Fibroblast of lung (primary cell): ENCODE measurements around the gene ATP6V1A. TPM values are rescaled to one million over a fixed set of nuclear protein-coding genes. Genes with fewer than 3 reads are reported as not detected.

Source experiments
- DNase-seq, 2 donors: peaks; one replicate each; pipeline versions ENCODE4 v3.0.0 to v3.0.0-alpha.2; 2010; ENCODE audit warnings: low read depth in 2 of 2
- H2AFZ ChIP-seq: 2 replicates; pipeline ENCODE4 v1.5.1; 2012; ENCODE audit warnings: low read length, control low read depth, inconsistent platforms
- H3K27ac ChIP-seq: 2 replicates; pipeline ENCODE4 v1.5.1; 2011; ENCODE audit warnings: low read length, control low read depth; ENCODE audit not compliant: insufficient read depth
- H3K27me3 ChIP-seq: 2 replicates; pipeline ENCODE4 v1.5.1; 2011; ENCODE audit warnings: mild to moderate bottlenecking, low read length; ENCODE audit not compliant: control insufficient read depth, insufficient read depth
- H3K36me3 ChIP-seq: 2 replicates; pipeline ENCODE4 v1.5.1; 2011; ENCODE audit warnings: low read length; ENCODE audit not compliant: control insufficient read depth, insufficient read depth
- H3K4me1 ChIP-seq: 2 replicates; pipeline ENCODE4 v1.5.1; 2011; ENCODE audit warnings: low read length; ENCODE audit not compliant: control insufficient read depth, insufficient read depth; ENCODE audit errors: extremely low read depth
- H3K4me2 ChIP-seq: 2 replicates; pipeline ENCODE4 v1.5.1; 2011; ENCODE audit warnings: low read length, control low read depth; ENCODE audit not compliant: insufficient read depth; ENCODE audit errors: extremely low read depth
- H3K4me3 ChIP-seq, 4 experiments: fragments of 200-600 bp in 1 of 4; sonication (generic) in 1 of 4; replicated peaks in 1 of 4; 2 replicates each; pipeline ENCODE4 v1.5.1; 2011 to 2016; ENCODE audit warnings: low read length in 4 of 4, low read depth in 3 of 4, mild to moderate bottlenecking in 3 of 4, control low read depth in 2 of 4, inconsistent platforms in 1 of 4, mixed read lengths in 1 of 4; ENCODE audit not compliant: insufficient read depth in 1 of 4; ENCODE audit errors: control extremely low read depth in 1 of 4
- H3K79me2 ChIP-seq: 2 replicates; pipeline ENCODE4 v1.5.1; 2012; ENCODE audit warnings: mild to moderate bottlenecking, low read length, inconsistent platforms; ENCODE audit not compliant: control insufficient read depth, insufficient read depth
- H3K9ac ChIP-seq: 2 replicates; pipeline ENCODE4 v1.5.1; 2011; ENCODE audit warnings: mild to moderate bottlenecking, low read length, control low read depth; ENCODE audit not compliant: insufficient read depth
- H3K9me3 ChIP-seq: 2 replicates; pipeline ENCODE4 v1.5.1; 2012; ENCODE audit warnings: low read depth, low read length; ENCODE audit not compliant: control insufficient read depth, insufficient read depth
- H4K20me1 ChIP-seq: 2 replicates; pipeline ENCODE4 v1.5.1; 2011; ENCODE audit warnings: low read length; ENCODE audit not compliant: control insufficient read depth, insufficient read depth; ENCODE audit errors: extremely low read depth
- EZH2 ChIP-seq: IDR thresholded peaks from 2 replicates; pipeline ENCODE4 v1.5.1; 2012; ENCODE audit warnings: low read length, control low read depth, mild to moderate bottlenecking; ENCODE audit errors: missing control alignments
- polyA plus RNA-seq, 2 donors: library from polyadenylated mRNA; depleted of rRNA in 1 of 2; stranded (reverse) in 1 of 2; unstranded in 1 of 2; fragments of >200 nt; gene quantifications; 2 replicates each; pipeline ENCODE4 v1.2.1, GENCODE V29; 2011 to 2012; ENCODE audit warnings: missing spikeins in 1 of 2
- total RNA-seq: library from RNA; depleted of rRNA; stranded (reverse); fragments of >200 nt; gene quantifications from 2 replicates; pipeline ENCODE4 v1.2.1, GENCODE V29; 2014
- TF ChIP-seq, protein P1 (sequence below), 2 donors: IDR thresholded peaks in 1 of 2; conservative IDR thresholded peaks in 1 of 2; 1 replicate in 1 of 2; 2 replicates in 1 of 2; pipeline ENCODE4 v1.5.1; 2011 to 2012; ENCODE audit warnings: low read length in 2 of 2, control low read depth in 1 of 2, inconsistent platforms in 1 of 2, low read depth in 1 of 2, mild to moderate bottlenecking in 1 of 2

ATP6V1A gene
- total and polyA plus RNA-seq, 2 donors (not counting 1 experiment from before 2014, with no cell fraction given): 75.7 to 213 TPM

DNA sequence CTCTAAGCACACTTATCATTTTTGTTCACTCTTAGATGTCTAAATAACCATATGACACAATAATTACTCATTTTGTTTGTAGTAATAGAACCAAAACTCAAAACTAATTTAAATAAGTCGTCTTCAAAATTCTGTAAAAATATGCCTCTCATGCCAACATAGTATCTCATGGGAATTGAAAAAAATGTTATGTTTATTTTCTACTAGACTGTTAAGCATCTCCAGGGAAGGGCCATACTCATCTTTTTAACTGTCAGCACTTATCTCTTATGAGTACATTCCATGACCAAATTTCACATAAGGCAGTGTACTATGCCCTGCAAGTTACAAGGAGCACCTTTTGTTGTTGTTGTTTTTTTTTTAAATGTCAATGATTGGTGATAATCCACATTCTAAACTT is 32.1 kb upstream of the ATP6V1A start:
- Histone ChIP-seq H4K20me1 (peaks cover 2% of the 10 kb centered on the region), H3K9ac (no peak overlapping the region), H3K36me3 (no peaks in the 10 kb centered on the region), H2AFZ (no peak overlapping the region), H3K27ac (no peak overlapping the region), H3K9me3 (no peaks in the 10 kb centered on the region), H3K4me2 (no peak overlapping the region), H3K4me3 (no peak overlapping the region), H3K79me2 (no peaks in the 10 kb centered on the region), H3K27me3 (no peaks in the 10 kb centered on the region), H3K4me1 (no peaks in the 10 kb centered on the region)
- TF ChIP-seq EZH2: no peak
- TF ChIP-seq, protein P1, sequence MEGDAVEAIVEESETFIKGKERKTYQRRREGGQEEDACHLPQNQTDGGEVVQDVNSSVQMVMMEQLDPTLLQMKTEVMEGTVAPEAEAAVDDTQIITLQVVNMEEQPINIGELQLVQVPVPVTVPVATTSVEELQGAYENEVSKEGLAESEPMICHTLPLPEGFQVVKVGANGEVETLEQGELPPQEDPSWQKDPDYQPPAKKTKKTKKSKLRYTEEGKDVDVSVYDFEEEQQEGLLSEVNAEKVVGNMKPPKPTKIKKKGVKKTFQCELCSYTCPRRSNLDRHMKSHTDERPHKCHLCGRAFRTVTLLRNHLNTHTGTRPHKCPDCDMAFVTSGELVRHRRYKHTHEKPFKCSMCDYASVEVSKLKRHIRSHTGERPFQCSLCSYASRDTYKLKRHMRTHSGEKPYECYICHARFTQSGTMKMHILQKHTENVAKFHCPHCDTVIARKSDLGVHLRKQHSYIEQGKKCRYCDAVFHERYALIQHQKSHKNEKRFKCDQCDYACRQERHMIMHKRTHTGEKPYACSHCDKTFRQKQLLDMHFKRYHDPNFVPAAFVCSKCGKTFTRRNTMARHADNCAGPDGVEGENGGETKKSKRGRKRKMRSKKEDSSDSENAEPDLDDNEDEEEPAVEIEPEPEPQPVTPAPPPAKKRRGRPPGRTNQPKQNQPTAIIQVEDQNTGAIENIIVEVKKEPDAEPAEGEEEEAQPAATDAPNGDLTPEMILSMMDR (conservative IDR thresholded peaks at IDR 0.05 in 1 of 2, IDR thresholded peaks at IDR 0.05 in 1 of 2; ENCODE audit: low read depth in 1 of 2, low read length in 2 of 2): no peak
- no peak for DNase-seq

DNA sequence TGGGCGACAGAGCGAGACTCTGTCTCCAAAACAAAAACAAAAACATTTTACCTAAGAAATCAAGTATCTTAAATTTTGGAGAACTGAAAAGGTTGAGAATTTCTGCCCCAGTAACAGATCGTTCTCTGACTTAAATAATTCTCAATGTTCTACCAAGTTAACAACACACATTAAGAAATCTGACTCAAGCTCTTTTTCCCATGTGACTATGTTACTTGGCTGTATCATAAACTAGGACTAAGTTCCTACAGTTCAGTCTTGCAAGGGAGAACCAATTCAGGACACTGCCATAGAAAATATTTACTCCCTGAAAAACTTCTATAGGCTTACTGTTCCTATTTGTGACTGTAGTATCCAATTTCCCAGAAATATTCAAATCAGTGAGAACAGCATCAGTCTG is 29.5 kb upstream of the ATP6V1A start:
- TF ChIP-seq, protein P1 (conservative IDR thresholded peaks at IDR 0.05 in 1 of 2, IDR thresholded peaks at IDR 0.05 in 1 of 2; ENCODE audit: low read depth in 1 of 2, low read length in 2 of 2): no peak
- TF ChIP-seq EZH2: no peak
- H4K20me1 ChIP-seq: no peaks in the 10 kb centered on the region
- H3K4me2 ChIP-seq: no peak overlapping the region
- no peaks in the 10 kb centered on the region for H3K27me3 ChIP-seq
- no peak for DNase-seq
- H3K4me1 ChIP-seq: no peaks in the 10 kb centered on the region
- H2AFZ ChIP-seq: no peak overlapping the region
- no peaks in the 10 kb centered on the region for H3K79me2 ChIP-seq
- H3K9me3 ChIP-seq: no peaks in the 10 kb centered on the region
- H3K4me3 ChIP-seq: no peak overlapping the region
- H3K27ac ChIP-seq: no peak overlapping the region
- H3K36me3 ChIP-seq: no peaks in the 10 kb centered on the region
- no peak overlapping the region for H3K9ac ChIP-seq

DNA sequence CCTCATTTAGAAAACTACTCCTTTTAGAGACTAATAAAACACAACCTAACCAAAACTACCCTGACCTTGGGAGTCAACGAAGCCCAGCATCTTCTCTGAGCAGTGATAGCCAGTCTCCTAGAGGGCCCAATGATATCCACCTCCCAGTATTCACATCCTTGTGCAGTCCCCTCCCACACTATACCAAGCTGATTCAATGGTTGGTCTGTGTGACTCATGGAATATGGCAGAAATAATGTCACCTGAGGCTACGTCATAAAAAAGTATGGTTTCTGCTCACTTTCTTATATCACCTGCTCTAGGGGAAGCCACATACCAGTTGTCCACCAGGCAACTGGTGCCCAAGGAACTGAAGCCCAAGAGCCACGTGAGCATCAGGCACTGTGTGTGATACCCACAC is 29.0 kb upstream of the ATP6V1A start:
- H3K27ac ChIP-seq: no peak overlapping the region
- H3K36me3 ChIP-seq: no peaks in the 10 kb centered on the region

More for the DNA sequence above, 29.0 kb upstream of the ATP6V1A start:
- H3K4me1 ChIP-seq: no peaks in the 10 kb centered on the region
- H2AFZ ChIP-seq: no peak overlapping the region
- no peak overlapping the region for H3K4me3 ChIP-seq
- TF ChIP-seq EZH2: no peak
- TF ChIP-seq, protein P1 (conservative IDR thresholded peaks at IDR 0.05 in 1 of 2, IDR thresholded peaks at IDR 0.05 in 1 of 2; ENCODE audit: low read depth in 1 of 2, low read length in 2 of 2): no peak
- no peak for DNase-seq
- H3K4me2 ChIP-seq: no peak overlapping the region
- no peaks in the 10 kb centered on the region for H4K20me1 ChIP-seq
- no peak overlapping the region for H3K9ac ChIP-seq
- no peaks in the 10 kb centered on the region for H3K27me3 ChIP-seq
- no peaks in the 10 kb centered on the region for H3K79me2 ChIP-seq
- H3K9me3 ChIP-seq: no peaks in the 10 kb centered on the region
